ENCODE data around the gene MTMR12.

The MTMR12 gene

GRCh38 chr5:32312595-32313332 lies at the start of gene MTMR12:
TSS of gene MTMR12 (minus strand) at chr5:32312939. CDS start at chr5:32312838, 101 bp downstream.
- peak; percentile 99 for DNase-seq (ENCODE audit: low spot score)

- DNase-seq (ENCODE audit: low spot score): no peak
Measured at GRCh38 chr5:32362527-32362926, 49.8 kb upstream of the MTMR12 start.

- no peak for DNase-seq (ENCODE audit: low spot score)
Measured at GRCh38 chr5:32360906-32361305, 48.2 kb upstream of the MTMR12 start.

- no peak for DNase-seq (ENCODE audit: low spot score)
Measured at GRCh38 chr5:32358611-32359010, 45.9 kb upstream of the MTMR12 start.

GRCh38 chr5:32357658-32358057 lies 44.9 kb upstream of the MTMR12 start:
- no peak for DNase-seq (ENCODE audit: low spot score)

GRCh38 chr5:32355686-32356085 lies 42.9 kb upstream of the MTMR12 start:
- DNase-seq (ENCODE audit: low spot score): no peak

- no peak for DNase-seq (ENCODE audit: low spot score)
Measured at GRCh38 chr5:32353420-32353819, 40.7 kb upstream of the MTMR12 start.

- DNase-seq (ENCODE audit: low spot score): no peak
Measured at GRCh38 chr5:32352685-32353084, 39.9 kb upstream of the MTMR12 start.

- DNase-seq (ENCODE audit: low spot score): no peak
Measured at GRCh38 chr5:32346869-32347268, 34.1 kb upstream of the MTMR12 start.

- no peak for DNase-seq (ENCODE audit: low spot score)
Measured at GRCh38 chr5:32343058-32343672, 30.4 kb upstream of the MTMR12 start.

GRCh38 chr5:32342656-32343055 lies 29.9 kb upstream of the MTMR12 start:
- DNase-seq (ENCODE audit: low spot score): no peak

- no peak for DNase-seq (ENCODE audit: low spot score)
Measured at GRCh38 chr5:32339878-32340277, 27.1 kb upstream of the MTMR12 start.

- DNase-seq (ENCODE audit: low spot score): no peak
Measured at GRCh38 chr5:32339198-32339597, 26.5 kb upstream of the MTMR12 start.

GRCh38 chr5:32332966-32333365 lies 20.2 kb upstream of the MTMR12 start:
- DNase-seq (ENCODE audit: low spot score): peak; percentile 25

- no peak for DNase-seq (ENCODE audit: low spot score)
Measured at GRCh38 chr5:32332361-32332760, 19.6 kb upstream of the MTMR12 start.

- no peak for DNase-seq (ENCODE audit: low spot score)
Measured at GRCh38 chr5:32331935-32332274, 19.2 kb upstream of the MTMR12 start.

- no peak for DNase-seq (ENCODE audit: low spot score)
Measured at GRCh38 chr5:32331217-32331934, 18.6 kb upstream of the MTMR12 start.

GRCh38 chr5:32330126-32330971 lies 17.6 kb upstream of the MTMR12 start:
- no peak for DNase-seq (ENCODE audit: low spot score)

GRCh38 chr5:32329395-32329834 lies 16.7 kb upstream of the MTMR12 start:
- DNase-seq (ENCODE audit: low spot score): peak; percentile 89

- no peak for DNase-seq (ENCODE audit: low spot score)
Measured at GRCh38 chr5:32326216-32326772, 13.6 kb upstream of the MTMR12 start.

- DNase-seq (ENCODE audit: low spot score): no peak
Measured at GRCh38 chr5:32325616-32326015, 12.9 kb upstream of the MTMR12 start.

- DNase-seq (ENCODE audit: low spot score): peak; percentile 29
Measured at GRCh38 chr5:32325062-32325461, 12.3 kb upstream of the MTMR12 start.
